IPS-18a (cell line): Measurements from ENCODE around the gene SUSD1.

ENCODE experiments used
- H3K27ac ChIP-seq: one replicate; pipeline ENCODE4 v1.5.1; 2013; ENCODE audit warnings: low read length
- H3K27me3 ChIP-seq: one replicate; pipeline ENCODE4 v1.6.1; 2013; ENCODE audit warnings: mild to moderate bottlenecking, low read length; ENCODE audit not compliant: control insufficient read depth, insufficient read depth
- H3K36me3 ChIP-seq: one replicate; pipeline ENCODE4 v1.6.1; 2013; ENCODE audit warnings: low read depth, low read length; ENCODE audit not compliant: control insufficient read depth
- H3K4me1 ChIP-seq: one replicate; pipeline ENCODE4 v1.6.1; 2013; ENCODE audit warnings: low read depth, low read length; ENCODE audit not compliant: control insufficient read depth
- H3K4me3 ChIP-seq: one replicate; pipeline ENCODE4 v1.5.1; 2013; ENCODE audit warnings: low read length
- H3K9ac ChIP-seq: one replicate; pipeline ENCODE4 v1.6.1; 2013; ENCODE audit warnings: mild to moderate bottlenecking, low read length, moderate library complexity
- H3K9me3 ChIP-seq: one replicate; pipeline ENCODE4 v1.6.1; 2013; ENCODE audit warnings: low read depth, low read length; ENCODE audit not compliant: control insufficient read depth

SUSD1 gene

GRCh38 chr9:112013266-112013665 is 161.8 kb downstream of the SUSD1 start:
- no peak overlapping the region for H3K9ac ChIP-seq
- H3K4me1 ChIP-seq, result no peaks in the 10 kb centered on the region
- no peaks in the 10 kb centered on the region for H3K36me3 ChIP-seq
- H3K9me3 ChIP-seq, result no peaks in the 10 kb centered on the region
- no peaks in the 10 kb centered on the region for H3K27me3 ChIP-seq
- H3K4me3 ChIP-seq, result no peak overlapping the region
- no peak overlapping the region for H3K27ac ChIP-seq

DNA sequence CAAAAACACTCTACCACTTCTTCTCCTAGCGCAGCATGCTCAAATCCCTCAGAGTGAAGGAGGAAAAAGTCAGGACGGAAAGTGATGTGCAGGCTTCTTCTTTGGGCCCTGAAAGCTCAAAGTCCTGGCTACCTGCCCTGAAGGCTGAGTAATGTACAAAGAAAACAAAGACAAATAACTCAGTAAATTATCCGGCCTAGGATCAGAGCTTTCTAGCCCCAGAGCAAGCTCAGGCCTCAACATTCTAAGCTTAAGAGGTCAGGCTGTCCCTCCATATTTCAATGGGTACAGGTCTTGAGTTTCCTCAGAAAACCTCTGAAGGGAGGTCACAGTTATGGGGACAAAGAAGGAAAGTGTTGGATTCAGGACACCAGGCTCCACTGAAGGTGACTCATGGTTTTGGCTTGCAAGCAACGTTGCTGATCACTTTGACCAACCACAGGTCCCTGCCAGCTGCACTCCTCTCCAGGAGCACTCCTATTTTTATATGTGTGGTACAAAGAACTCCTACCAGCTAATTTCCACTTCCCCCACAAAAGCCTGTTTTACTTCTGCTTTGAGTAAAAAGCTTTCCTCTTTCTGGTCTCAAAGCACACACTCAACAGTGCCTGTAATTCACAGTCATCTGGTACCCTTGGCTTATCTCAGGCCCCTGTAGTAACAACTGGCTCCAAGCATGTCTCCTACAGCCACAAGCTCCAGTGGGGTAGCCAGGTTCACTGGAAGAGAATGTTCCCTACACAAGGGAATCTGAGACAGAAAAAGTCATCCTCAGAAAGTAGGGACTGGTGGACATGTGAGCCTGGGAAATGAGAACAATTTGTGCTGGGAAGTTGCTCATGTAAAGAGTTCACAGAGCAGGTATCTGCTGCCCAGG is 162.8 kb downstream of the SUSD1 start:
- no peaks in the 10 kb centered on the region for H3K9me3 ChIP-seq
- H3K4me3 ChIP-seq, result no peak overlapping the region
- H3K4me1 ChIP-seq, result no peaks in the 10 kb centered on the region
- H3K9ac ChIP-seq, result no peak overlapping the region
- H3K27me3 ChIP-seq, result no peaks in the 10 kb centered on the region
- H3K36me3 ChIP-seq, result no peaks in the 10 kb centered on the region
- H3K27ac ChIP-seq, result no peak overlapping the region

GRCh38 chr9:112011051-112011620 is 164.0 kb downstream of the SUSD1 start:
- no peak overlapping the region for H3K9ac ChIP-seq
- no peaks in the 10 kb centered on the region for H3K36me3 ChIP-seq
- no peak overlapping the region for H3K4me3 ChIP-seq
- no peaks in the 10 kb centered on the region for H3K4me1 ChIP-seq
- no peaks in the 10 kb centered on the region for H3K27me3 ChIP-seq
- H3K9me3 ChIP-seq, result no peaks in the 10 kb centered on the region
- H3K27ac ChIP-seq, result no peak overlapping the region

- no peaks in the 10 kb centered on the region for H3K36me3 ChIP-seq
- H3K4me3 ChIP-seq, result no peak overlapping the region
- H3K9me3 ChIP-seq, result no peaks in the 10 kb centered on the region
- no peaks in the 10 kb centered on the region for H3K27me3 ChIP-seq
- H3K9ac ChIP-seq, result no peak overlapping the region
- no peaks in the 10 kb centered on the region for H3K4me1 ChIP-seq
- H3K27ac ChIP-seq, result no peak overlapping the region
These were observed 164.6 kb downstream of the SUSD1 start for GRCh38 chr9:112010537-112010936.

DNA sequence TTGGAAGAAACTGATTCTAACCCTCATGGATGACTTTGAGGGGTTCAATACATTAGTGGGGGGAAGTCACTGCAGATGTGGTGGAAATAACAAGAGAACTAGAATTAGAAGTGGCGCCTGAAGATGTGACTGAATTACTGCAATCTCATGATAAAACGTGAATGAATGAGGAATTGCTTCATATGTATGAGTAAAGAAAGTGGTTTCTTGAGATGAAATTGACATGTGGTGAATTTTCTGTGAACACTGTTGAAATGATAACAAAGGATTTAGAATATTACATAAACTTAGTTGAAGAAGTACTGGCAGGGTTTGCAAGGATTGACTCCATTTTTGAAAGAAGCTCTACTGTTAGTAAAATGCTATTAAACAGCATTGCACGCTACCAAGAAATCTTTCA is 165.4 kb downstream of the SUSD1 start:
- no peaks in the 10 kb centered on the region for H3K4me1 ChIP-seq
- H3K27ac ChIP-seq, result no peak overlapping the region
- H3K36me3 ChIP-seq, result no peaks in the 10 kb centered on the region
- no peak overlapping the region for H3K9ac ChIP-seq
- H3K27me3 ChIP-seq, result no peaks in the 10 kb centered on the region
- H3K9me3 ChIP-seq, result no peaks in the 10 kb centered on the region
- no peak overlapping the region for H3K4me3 ChIP-seq

- Histone ChIP-seq H3K9ac (no peak overlapping the region), H3K9me3 (no peaks in the 10 kb centered on the region), H3K36me3 (no peaks in the 10 kb centered on the region), H3K4me1 (no peaks in the 10 kb centered on the region), H3K27ac (no peak overlapping the region), H3K27me3 (no peaks in the 10 kb centered on the region), H3K4me3 (no peak overlapping the region)
These were observed 167.4 kb downstream of the SUSD1 start for GRCh38 chr9:112007575-112008240.

GRCh38 chr9:112006361-112007020 is 168.6 kb downstream of the SUSD1 start:
- Histone ChIP-seq H3K4me3 (no peak overlapping the region), H3K27me3 (no peaks in the 10 kb centered on the region), H3K27ac (no peak overlapping the region), H3K36me3 (no peaks in the 10 kb centered on the region), H3K4me1 (no peaks in the 10 kb centered on the region), H3K9ac (no peak overlapping the region), H3K9me3 (no peaks in the 10 kb centered on the region)

- Histone ChIP-seq H3K27me3 (no peaks in the 10 kb centered on the region), H3K4me1 (no peaks in the 10 kb centered on the region), H3K4me3 (no peak overlapping the region), H3K9me3 (no peaks in the 10 kb centered on the region), H3K36me3 (no peaks in the 10 kb centered on the region), H3K27ac (no peak overlapping the region), H3K9ac (no peak overlapping the region)
These were observed 169.2 kb downstream of the SUSD1 start for GRCh38 chr9:112005939-112006338.

GRCh38 chr9:112003538-112003937 is 171.6 kb downstream of the SUSD1 start:
- Histone ChIP-seq H3K9ac (no peak overlapping the region), H3K36me3 (no peaks in the 10 kb centered on the region), H3K27me3 (no peaks in the 10 kb centered on the region), H3K4me1 (no peaks in the 10 kb centered on the region), H3K4me3 (no peak overlapping the region), H3K9me3 (no peaks in the 10 kb centered on the region), H3K27ac (no peak overlapping the region)

DNA sequence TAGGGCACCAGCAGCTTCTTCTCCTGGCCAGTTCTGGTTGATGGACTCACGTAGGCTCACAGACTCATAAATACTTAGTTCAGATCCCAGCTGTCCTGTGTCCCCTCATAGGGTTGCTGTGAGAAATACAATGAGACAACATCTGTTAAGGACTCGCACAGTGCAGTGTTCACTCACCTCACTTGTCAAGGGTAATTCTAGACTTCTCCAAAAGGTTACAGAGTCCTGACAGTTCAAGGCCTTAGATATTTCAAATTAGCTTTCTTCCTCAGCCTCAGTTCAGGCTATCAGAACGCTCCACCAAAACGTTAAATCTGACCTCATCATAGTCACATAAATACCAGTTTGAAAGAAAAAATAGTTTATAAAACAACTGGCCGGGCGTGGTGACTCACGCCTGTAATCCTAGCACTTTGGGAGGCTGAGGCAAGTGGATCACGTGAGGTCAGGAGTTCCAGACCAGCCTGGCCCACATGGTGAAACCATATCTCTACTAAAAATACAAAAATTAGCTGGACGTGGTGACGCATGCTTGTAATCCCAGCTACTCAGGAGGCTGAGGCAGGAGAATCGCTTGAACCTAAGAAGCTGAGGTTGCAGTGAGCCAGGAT is 172.1 kb downstream of the SUSD1 start:
- no peaks in the 10 kb centered on the region for H3K27me3 ChIP-seq
- no peak overlapping the region for H3K27ac ChIP-seq
- no peak overlapping the region for H3K4me3 ChIP-seq
- H3K9me3 ChIP-seq, result no peaks in the 10 kb centered on the region
- H3K36me3 ChIP-seq, result no peaks in the 10 kb centered on the region
- H3K9ac ChIP-seq, result no peak overlapping the region
- H3K4me1 ChIP-seq, result no peaks in the 10 kb centered on the region

- Histone ChIP-seq H3K27ac (no peak overlapping the region), H3K9me3 (no peaks in the 10 kb centered on the region), H3K9ac (no peak overlapping the region), H3K36me3 (no peaks in the 10 kb centered on the region), H3K4me3 (no peak overlapping the region), H3K27me3 (no peaks in the 10 kb centered on the region), H3K4me1 (no peaks in the 10 kb centered on the region)
These were observed 172.8 kb downstream of the SUSD1 start for GRCh38 chr9:112002131-112002846.
